HG03025 (cell line): ENCODE results near the gene CCDC40.

Source experiments
- ATAC-seq: cut with Tn5 transposase; IDR thresholded peaks from one replicate; pipeline ENCODE4 v1.9.1; 2021; ENCODE audit warnings: mild to moderate bottlenecking, moderate library complexity; ENCODE audit not compliant: unreplicated experiment, low FRiP score

Gene CCDC40

DNA sequence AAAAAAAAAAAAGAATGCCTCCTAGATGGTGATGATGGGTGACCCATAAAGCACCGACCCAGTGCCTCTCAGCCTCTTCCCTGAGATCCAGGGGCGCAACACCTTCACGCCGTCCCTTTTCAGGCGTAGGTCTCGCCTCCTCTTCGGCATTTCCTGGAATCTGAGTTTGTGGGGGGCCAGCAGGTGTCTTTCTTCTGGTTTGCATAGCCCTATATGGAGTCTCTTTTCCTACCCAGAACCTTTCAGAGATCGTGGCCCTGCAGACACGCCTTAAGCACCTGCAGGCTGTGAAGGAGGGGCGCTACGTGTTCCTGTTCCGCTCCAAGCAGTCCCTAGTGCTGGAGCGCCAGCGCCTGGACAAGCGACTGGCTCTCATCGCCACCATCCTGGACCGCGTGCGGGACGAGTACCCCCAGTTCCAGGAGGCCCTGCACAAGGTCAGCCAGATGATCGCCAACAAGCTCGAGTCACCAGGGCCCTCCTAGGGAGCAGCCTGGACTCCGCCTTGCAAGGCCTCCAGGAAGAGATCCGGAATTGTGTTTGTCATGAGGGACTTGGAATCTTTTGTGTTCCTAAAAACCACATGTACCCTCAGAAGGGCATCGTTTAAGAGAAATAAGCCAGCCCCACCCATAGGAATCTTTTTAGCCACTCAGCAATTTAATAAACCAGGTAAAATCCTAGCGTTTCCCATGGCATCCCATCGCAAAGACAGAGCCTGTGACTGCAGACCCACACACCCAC lies 63.0 kb downstream of the CCDC40 start:
- ATAC-seq: no peak

DNA sequence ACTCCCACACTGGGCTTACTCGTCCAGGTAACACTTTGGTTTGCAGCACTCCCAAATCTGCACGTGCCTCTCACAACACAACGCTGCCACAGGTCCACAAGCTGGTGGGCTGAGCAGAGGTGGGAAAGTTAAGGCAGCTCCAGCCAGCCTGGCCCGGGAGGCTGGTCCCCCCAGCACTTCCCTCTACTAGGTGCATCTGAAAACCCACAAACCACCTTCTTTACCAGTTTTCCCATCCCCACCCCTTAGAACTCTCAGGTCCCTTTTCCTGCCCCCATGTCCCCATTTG lies 63.5 kb downstream of the CCDC40 start:
- ATAC-seq: no peak

DNA sequence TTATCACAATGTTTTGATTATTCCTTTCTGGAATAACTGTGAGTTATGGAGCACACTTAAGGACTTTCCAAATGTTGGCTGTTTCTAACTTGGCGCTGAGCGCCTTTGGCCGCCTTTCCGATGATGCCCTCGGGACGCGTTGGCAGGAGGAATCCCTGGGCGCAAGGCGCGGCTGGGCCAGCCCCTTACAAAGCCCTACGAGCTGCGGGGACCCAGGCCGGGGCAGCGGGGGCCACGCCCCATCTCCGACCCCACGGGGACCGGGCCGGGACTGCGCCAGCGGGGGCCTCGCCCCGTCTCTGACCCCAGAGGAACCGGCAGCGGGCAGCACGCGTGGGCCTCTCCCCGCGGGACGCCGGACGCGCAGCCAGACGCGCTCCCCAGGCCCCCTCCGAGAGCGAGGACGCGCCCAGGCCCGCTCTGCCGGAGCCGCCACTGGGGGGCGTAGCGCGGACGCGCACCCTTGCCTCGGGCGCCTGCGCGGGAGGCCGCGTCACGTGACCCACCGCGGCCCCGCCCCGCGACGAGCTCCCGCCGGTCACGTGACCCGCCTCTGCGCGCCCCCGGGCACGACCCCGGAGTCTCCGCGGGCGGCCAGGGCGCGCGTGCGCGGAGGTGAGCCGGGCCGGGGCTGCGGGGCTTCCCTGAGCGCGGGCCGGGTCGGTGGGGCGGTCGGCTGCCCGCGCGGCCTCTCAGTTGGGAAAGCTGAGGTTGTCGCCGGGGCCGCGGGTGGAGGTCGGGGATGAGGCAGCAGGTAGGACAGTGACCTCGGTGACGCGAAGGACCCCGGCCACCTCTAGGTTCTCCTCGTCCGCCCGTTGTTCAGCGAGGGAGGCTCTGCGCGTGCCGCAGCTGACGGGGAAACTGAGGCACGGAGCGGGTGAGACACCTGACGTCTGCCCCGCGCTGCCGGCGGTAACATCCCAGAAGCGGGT lies 64.8 kb downstream of the CCDC40 start, which contains the start of gene GAA:
TSS of gene GAA (plus strand) at position 571 of the 935 bp plus-strand sequence. CDS start 3,006 bp downstream, outside the sequence.
- ATAC-seq: no peak

DNA sequence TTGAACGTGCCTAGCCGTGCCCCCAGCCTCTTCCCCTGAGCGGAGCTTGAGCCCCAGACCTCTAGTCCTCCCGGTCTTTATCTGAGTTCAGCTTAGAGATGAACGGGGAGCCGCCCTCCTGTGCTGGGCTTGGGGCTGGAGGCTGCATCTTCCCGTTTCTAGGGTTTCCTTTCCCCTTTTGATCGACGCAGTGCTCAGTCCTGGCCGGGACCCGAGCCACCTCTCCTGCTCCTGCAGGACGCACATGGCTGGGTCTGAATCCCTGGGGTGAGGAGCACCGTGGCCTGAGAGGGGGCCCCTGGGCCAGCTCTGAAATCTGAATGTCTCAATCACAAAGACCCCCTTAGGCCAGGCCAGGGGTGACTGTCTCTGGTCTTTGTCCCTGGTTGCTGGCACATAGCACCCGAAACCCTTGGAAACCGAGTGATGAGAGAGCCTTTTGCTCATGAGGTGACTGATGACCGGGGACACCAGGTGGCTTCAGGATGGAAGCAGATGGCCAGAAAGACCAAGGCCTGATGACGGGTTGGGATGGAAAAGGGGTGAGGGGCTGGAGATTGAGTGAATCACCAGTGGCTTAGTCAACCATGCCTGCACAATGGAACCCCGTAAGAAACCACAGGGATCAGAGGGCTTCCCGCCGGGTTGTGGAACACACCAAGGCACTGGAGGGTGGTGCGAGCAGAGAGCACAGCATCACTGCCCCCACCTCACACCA lies 65.7 kb downstream of the CCDC40 start:
- no peak for ATAC-seq

DNA sequence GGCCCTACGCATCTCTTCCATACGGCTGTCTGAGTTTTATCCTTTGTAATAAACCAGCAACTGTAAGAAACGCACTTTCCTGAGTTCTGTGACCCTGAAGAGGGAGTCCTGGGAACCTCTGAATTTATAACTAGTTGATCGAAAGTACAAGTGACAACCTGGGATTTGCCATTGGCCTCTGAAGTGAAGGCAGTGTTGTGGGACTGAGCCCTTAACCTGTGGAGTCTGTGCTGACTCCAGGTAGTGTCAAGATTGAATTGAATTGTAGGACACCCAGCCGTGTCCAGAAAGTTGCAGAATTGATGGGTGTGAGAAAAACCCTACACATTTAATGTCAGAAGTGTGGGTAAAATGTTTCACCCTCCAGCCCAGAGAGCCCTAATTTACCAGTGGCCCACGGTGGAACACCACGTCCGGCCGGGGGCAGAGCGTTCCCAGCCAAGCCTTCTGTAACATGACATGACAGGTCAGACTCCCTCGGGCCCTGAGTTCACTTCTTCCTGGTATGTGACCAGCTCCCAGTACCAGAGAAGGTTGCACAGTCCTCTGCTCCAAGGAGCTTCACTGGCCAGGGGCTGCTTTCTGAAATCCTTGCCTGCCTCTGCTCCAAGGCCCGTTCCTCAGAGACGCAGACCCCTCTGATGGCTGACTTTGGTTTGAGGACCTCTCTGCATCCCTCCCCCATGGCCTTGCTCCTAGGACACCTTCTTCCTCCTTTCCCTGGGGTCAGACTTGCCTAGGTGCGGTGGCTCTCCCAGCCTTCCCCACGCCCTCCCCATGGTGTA lies 66.4 kb downstream of the CCDC40 start:
- ATAC-seq: no peak

DNA sequence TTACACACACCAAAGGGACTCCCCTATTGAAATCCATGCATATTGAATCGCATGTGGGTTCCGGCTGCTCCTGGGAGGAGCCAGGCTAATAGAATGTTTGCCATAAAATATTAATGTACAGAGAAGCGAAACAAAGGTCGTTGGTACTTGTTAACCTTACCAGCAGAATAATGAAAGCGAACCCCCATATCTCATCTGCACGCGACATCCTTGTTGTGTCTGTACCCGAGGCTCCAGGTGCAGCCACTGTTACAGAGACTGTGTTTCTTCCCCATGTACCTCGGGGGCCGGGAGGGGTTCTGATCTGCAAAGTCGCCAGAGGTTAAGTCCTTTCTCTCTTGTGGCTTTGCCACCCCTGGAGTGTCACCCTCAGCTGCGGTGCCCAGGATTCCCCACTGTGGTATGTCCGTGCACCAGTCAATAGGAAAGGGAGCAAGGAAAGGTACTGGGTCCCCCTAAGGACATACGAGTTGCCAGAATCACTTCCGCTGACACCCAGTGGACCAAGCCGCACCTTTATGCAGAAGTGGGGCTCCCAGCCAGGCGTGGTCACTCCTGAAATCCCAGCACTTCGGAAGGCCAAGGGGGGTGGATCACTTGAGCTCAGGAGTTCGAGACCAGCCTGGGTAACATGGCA lies 67.1 kb downstream of the CCDC40 start:
- ATAC-seq: no peak

DNA sequence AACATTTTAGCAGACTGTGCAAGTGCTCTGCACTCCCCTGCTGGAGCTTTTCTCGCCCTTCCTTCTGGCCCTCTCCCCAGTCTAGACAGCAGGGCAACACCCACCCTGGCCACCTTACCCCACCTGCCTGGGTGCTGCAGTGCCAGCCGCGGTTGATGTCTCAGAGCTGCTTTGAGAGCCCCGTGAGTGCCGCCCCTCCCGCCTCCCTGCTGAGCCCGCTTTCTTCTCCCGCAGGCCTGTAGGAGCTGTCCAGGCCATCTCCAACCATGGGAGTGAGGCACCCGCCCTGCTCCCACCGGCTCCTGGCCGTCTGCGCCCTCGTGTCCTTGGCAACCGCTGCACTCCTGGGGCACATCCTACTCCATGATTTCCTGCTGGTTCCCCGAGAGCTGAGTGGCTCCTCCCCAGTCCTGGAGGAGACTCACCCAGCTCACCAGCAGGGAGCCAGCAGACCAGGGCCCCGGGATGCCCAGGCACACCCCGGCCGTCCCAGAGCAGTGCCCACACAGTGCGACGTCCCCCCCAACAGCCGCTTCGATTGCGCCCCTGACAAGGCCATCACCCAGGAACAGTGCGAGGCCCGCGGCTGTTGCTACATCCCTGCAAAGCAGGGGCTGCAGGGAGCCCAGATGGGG lies 68.0 kb downstream of the CCDC40 start:
- ATAC-seq: no peak

DNA sequence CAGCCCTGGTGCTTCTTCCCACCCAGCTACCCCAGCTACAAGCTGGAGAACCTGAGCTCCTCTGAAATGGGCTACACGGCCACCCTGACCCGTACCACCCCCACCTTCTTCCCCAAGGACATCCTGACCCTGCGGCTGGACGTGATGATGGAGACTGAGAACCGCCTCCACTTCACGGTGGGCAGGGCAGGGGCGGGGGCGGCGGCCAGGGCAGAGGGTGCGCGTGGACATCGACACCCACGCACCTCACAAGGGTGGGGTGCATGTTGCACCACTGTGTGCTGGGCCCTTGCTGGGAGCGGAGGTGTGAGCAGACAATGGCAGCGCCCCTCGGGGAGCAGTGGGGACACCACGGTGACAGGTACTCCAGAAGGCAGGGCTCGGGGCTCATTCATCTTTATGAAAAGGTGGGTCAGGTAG lies 68.5 kb downstream of the CCDC40 start:
- no peak for ATAC-seq

DNA sequence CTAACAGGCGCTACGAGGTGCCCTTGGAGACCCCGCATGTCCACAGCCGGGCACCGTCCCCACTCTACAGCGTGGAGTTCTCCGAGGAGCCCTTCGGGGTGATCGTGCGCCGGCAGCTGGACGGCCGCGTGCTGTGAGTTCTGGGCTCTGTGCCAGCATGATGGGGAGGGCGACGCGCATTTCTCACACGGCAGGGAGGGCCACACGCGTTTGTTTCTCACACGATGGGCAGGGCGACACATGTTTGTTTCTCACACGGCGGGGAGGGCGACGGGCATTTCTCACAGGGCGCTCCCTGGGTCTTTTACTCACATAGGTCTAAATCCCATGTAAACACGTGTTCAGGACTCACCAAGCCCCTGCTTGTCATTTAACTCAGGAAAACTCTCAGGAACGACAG lies 69.3 kb downstream of the CCDC40 start:
- ATAC-seq: no peak

DNA sequence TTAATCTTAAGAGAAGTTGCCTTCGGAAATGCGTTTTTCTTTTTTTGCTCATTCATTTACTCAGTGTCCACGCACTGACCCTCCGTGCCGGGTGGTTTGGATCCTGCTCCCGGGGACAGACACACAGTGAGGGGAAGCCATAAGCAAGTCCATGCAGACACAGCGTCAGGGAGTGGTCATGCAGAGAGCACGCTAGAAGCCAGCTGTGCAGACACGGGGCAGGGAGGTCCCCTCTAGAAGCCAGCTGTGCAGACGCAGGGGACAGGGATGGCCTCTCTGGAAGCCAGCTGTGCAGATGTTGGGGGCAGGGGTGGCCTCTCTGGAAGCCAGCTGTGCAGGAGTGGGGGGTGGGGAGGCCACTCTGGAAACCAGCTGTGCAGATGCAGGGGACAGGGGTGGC lies 69.7 kb downstream of the CCDC40 start:
- no peak for ATAC-seq

DNA sequence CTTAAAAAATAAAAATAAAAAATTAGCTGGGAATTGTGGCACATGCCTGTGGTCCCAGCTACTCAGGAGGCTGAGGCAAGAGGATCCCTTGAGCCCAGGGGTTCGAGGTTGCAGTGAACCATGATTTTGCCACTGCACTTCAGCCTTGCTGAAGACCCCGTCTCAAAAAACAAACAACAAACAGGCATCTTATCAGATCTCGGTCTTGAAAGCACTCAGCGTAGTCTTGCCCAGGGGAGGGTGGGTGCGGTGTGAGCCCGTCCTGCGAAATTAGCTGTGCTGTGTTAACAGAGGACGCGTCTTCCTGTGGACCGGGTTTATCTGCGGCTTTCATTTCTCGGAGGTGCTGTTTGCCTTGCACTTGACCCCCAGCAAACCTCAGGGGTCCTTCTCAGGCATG lies 70.3 kb downstream of the CCDC40 start:
- ATAC-seq: no peak

DNA sequence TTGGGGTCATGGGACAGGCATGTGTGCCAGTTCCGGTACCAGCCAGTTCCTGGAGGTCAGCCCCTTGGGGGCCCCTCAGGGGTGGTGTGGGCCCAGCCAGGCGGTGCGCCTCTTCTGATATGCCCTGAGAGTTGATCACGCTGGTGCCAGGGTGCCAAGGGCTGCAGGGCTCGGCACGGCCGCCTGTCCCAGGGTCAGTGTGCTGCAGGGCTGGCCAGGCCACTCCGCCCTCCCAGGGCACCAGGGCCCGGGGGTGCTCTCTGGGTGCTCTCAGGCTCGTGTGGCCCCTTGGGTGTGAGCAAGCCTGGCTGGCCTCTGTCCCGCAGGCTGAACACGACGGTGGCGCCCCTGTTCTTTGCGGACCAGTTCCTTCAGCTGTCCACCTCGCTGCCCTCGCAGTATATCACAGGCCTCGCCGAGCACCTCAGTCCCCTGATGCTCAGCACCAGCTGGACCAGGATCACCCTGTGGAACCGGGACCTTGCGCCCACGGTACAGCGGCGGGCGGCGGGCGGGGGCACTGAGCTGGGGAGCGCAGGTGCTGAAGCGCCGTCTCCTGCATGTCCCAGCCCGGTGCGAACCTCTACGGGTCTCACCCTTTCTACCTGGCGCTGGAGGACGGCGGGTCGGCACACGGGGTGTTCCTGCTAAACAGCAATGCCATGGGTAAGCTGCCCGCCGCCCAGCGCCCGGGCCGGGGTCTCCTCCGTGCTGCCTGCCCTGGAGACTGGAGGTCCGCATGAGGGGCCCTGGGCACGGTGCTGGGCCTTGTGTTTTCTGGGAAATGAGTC lies 71.0 kb downstream of the CCDC40 start:
- no peak for ATAC-seq

DNA sequence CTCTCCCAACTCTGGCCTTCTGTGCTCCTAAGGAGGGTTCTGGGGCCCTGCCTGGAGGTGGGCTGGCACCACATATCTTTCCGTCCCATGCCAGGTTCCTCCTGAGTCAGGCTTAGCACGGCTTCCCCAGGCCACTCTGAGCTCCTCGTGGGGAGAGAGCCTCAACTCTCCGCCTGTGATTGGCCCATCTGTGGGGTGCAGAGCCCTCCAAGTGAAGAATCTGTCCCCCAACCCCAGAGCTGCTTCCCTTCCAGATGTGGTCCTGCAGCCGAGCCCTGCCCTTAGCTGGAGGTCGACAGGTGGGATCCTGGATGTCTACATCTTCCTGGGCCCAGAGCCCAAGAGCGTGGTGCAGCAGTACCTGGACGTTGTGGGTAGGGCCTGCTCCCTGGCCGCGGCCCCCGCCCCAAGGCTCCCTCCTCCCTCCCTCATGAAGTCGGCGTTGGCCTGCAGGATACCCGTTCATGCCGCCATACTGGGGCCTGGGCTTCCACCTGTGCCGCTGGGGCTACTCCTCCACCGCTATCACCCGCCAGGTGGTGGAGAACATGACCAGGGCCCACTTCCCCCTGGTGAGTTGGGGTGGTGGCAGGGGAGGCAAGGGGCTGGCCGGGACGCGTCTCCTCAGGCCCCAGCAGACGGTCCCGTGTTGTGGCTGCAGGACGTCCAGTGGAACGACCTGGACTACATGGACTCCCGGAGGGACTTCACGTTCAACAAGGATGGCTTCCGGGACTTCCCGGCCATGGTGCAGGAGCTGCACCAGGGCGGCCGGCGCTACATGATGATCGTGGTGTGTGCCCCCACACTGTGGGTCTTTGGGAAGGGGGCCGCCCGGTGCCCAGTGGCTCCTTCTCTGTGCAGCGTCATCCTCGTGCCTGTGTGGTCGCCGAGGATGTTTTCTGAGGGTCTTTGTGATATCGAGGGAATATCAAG lies 71.9 kb downstream of the CCDC40 start:
- no peak for ATAC-seq

DNA sequence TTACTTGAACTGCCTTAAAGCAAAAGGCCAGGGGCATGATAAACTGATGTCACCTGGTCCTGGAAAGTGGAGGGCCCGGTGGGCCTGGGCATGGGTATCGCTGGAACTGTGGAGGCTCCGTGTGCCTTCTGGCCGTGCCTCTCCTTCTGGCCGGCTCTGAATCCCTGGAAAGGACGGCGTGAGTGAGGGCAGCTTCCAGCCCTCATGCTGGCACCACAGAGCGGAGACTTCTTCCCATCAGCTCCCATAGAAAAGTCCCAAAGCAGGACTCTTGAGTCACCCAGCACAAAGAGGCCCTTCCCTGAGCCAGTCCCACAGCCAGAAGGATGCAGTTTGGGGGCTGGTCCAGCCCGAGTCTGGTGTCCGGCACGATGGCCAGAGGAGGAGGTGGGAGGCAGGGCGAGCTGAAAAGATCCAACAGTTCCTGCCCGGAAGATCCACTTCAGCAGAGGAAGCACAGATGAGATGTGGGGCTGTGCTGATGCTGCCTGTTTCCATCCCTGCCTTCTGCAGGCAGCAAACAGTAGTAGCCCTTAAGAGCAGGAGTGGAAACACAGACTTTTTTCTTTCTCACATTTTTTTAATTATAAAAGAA lies 72.7 kb downstream of the CCDC40 start:
- no peak for ATAC-seq

DNA sequence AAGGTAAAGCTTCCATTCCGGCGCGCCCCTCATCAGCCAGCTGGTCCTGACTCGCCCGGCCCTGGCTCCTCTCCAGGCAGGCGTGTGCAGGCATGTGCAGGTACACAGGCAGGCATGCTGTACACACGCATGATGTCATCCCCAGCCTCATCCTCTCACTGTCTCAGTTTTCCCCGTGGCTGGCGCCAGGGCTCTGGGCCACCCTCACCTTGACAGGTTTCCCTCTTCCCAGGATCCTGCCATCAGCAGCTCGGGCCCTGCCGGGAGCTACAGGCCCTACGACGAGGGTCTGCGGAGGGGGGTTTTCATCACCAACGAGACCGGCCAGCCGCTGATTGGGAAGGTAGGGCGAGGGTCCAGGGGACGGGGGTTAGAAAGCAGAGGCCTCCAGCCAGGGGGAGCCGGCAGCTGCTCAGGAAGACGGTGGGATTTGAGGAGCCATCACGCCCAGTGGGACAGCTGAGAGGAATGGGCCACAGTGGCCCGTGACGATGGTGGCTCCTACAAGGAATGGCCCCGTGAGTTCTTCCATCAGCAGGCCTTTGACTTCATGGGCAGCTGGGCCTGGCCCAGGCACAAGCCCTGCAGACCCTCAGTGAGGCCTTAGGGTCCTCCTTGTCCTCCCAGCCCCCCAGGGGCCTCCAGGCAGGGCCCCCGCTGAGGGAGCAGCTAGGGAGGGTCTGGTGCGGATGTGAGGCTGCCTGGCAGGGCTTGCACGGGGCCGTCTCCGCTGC lies 73.4 kb downstream of the CCDC40 start:
- ATAC-seq: no peak

DNA sequence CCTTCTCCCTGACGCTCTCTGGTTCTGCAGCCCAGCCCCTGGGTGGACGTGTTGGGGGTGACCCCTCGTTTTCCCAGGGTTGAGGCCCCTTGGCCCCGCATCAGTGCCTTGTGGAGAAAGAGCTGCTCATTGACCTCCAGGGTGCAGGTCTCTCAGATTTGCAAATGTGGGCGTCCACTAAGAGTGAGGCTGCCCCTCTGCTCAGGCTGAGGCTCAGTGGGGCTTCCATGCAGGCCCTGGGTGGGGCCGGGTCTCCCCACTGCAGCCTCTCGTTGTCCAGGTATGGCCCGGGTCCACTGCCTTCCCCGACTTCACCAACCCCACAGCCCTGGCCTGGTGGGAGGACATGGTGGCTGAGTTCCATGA lies 74.0 kb downstream of the CCDC40 start:
- no peak for ATAC-seq
